Neural progenitor cell (in vitro differentiated cells): ENCODE results near the gene DCLRE1C.
"Not testable (repeated sequence)": the region's sequence is repeated elsewhere in the genome, so short reads cannot be mapped to it uniquely, and the experiment has no call there.

Source experiments
- EZH2 ChIP-seq: fragments of 200-600 bp; sonication (generic); IDR thresholded peaks from 2 replicates; pipeline ENCODE4 v1.6.1; 2017; ENCODE audit warnings: antibody characterized with exemption, mild to moderate bottlenecking, moderate library complexity
- TF ChIP-seq, protein P1 (sequence below): fragments of 200-600 bp; sonication (generic); IDR thresholded peaks from 2 replicates; pipeline ENCODE4 v1.5.1; 2017; ENCODE audit warnings: antibody characterized with exemption, mild to moderate bottlenecking

DNA sequence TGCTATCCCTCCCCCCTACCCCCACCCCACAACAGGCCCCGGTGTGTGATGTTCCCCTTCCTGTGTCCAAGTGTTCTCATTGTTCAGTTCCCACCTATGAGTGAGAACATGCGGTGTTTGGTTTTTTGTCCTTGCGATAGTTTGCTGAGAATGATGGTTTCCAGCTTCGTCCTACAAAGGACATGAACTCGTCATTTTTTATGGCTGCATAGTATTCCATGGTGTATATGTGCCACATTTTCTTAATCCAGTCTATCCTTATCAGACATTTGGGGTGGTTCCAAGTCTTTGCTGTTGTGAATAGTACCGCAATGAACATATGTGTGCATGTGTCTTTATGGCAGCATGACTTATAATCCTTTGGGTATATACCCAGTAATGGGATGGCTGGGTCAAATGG lies 89.4 kb downstream of the DCLRE1C start:
- TF ChIP-seq, protein P1, sequence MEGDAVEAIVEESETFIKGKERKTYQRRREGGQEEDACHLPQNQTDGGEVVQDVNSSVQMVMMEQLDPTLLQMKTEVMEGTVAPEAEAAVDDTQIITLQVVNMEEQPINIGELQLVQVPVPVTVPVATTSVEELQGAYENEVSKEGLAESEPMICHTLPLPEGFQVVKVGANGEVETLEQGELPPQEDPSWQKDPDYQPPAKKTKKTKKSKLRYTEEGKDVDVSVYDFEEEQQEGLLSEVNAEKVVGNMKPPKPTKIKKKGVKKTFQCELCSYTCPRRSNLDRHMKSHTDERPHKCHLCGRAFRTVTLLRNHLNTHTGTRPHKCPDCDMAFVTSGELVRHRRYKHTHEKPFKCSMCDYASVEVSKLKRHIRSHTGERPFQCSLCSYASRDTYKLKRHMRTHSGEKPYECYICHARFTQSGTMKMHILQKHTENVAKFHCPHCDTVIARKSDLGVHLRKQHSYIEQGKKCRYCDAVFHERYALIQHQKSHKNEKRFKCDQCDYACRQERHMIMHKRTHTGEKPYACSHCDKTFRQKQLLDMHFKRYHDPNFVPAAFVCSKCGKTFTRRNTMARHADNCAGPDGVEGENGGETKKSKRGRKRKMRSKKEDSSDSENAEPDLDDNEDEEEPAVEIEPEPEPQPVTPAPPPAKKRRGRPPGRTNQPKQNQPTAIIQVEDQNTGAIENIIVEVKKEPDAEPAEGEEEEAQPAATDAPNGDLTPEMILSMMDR: not testable (repeated sequence)
- TF ChIP-seq EZH2: not testable (repeated sequence)
